Neural progenitor cell (in vitro differentiated cells): ENCODE results near the gene ARHGAP26. TPM values are rescaled to one million over a fixed set of nuclear protein-coding genes. Genes with fewer than 3 reads are reported as not detected.

Source experiments
- DNase-seq: peaks from one replicate; pipeline ENCODE4 v3.0.0-alpha.2; 2016; ENCODE audit warnings: low spot score
- H2AFZ ChIP-seq: fragments of 200-600 bp; sonication (generic); replicated peaks from 2 replicates; pipeline ENCODE4 v1.6.1; 2016; ENCODE audit warnings: antibody characterized with exemption
- H3F3A ChIP-seq: fragments of 200-600 bp; sonication (generic); 2 replicates; pipeline ENCODE4 v1.6.1; 2016; ENCODE audit warnings: antibody characterized with exemption, low read depth
- H3K27ac ChIP-seq: fragments of 200-600 bp; sonication (generic); 2 replicates; pipeline ENCODE4 v1.5.1; 2016; ENCODE audit warnings: mild to moderate bottlenecking
- H3K27me3 ChIP-seq: fragments of 200-600 bp; sonication (generic); 2 replicates; pipeline ENCODE4 v1.6.1; 2016; ENCODE audit warnings: mild to moderate bottlenecking, moderate library complexity
- H3K36me3 ChIP-seq: fragments of 200-600 bp; sonication (generic); 2 replicates; pipeline ENCODE4 v1.5.1; 2016
- H3K4me1 ChIP-seq: fragments of 200-600 bp; sonication (generic); 2 replicates; pipeline ENCODE4 v1.6.1; 2016; ENCODE audit warnings: mixed run types
- H3K4me2 ChIP-seq: fragments of 200-600 bp; sonication (generic); 2 replicates; pipeline ENCODE4 v1.6.1; 2016
- H3K4me3 ChIP-seq: fragments of 200-600 bp; sonication (generic); 2 replicates; pipeline ENCODE4 v1.5.1; 2016
- H3K79me2 ChIP-seq: fragments of 200-600 bp; sonication (generic); 2 replicates; pipeline ENCODE4 v1.6.1; 2016; ENCODE audit warnings: low read depth
- H3K9ac ChIP-seq: fragments of 200-600 bp; sonication (generic); 2 replicates; pipeline ENCODE4 v1.6.1; 2016
- H3K9me3 ChIP-seq: fragments of 200-600 bp; sonication (generic); 2 replicates; pipeline ENCODE4 v1.5.1; 2016; ENCODE audit warnings: low read depth
- H4K20me1 ChIP-seq: fragments of 200-600 bp; sonication (generic); 2 replicates; pipeline ENCODE4 v1.6.1; 2016; ENCODE audit warnings: low read depth
- H3K27ac Mint-ChIP-seq: 3 replicates; pipeline ENCODE4 v1.8.0; 2021; ENCODE audit warnings: mixed read lengths
- H3K27me3 Mint-ChIP-seq: 2 replicates; pipeline ENCODE4 v1.8.0; 2022; ENCODE audit warnings: low read depth, mild to moderate bottlenecking, inconsistent platforms, moderate library complexity, mixed read lengths; ENCODE audit not compliant: insufficient read depth
- H3K36me3 Mint-ChIP-seq: 3 replicates; pipeline ENCODE4 v1.8.0; 2021; ENCODE audit warnings: mixed read lengths
- H3K4me1 Mint-ChIP-seq: 3 replicates; pipeline ENCODE4 v1.8.0; 2021; ENCODE audit warnings: mixed read lengths
- H3K4me3 Mint-ChIP-seq: 3 replicates; pipeline ENCODE4 v1.8.0; 2021; ENCODE audit warnings: mild to moderate bottlenecking, moderate library complexity, mixed read lengths
- H3K9me3 Mint-ChIP-seq: 3 replicates; pipeline ENCODE4 v1.8.0; 2020; ENCODE audit warnings: mixed read lengths
- EZH2 ChIP-seq: fragments of 200-600 bp; sonication (generic); IDR thresholded peaks from 2 replicates; pipeline ENCODE4 v1.6.1; 2017; ENCODE audit warnings: antibody characterized with exemption, mild to moderate bottlenecking, moderate library complexity
- EZH2phosphoT487 ChIP-seq: fragments of 200-600 bp; sonication (generic); IDR thresholded peaks from 2 replicates; pipeline ENCODE4 v1.6.1; 2017; ENCODE audit warnings: antibody characterized with exemption
- total RNA-seq: library from RNA; depleted of rRNA; stranded (reverse); fragments of >200 nt; gene quantifications from 2 replicates; pipeline ENCODE4 v1.2.3, GENCODE V29; 2015; ENCODE audit warnings: low replicate concordance
- TF ChIP-seq, protein P1 (sequence below): fragments of 200-600 bp; sonication (generic); IDR thresholded peaks from 2 replicates; pipeline ENCODE4 v1.5.1; 2017; ENCODE audit warnings: antibody characterized with exemption, mild to moderate bottlenecking

The ARHGAP26 gene
- total RNA-seq, 1 donor from 2014 or later = 7.0 TPM

DNA sequence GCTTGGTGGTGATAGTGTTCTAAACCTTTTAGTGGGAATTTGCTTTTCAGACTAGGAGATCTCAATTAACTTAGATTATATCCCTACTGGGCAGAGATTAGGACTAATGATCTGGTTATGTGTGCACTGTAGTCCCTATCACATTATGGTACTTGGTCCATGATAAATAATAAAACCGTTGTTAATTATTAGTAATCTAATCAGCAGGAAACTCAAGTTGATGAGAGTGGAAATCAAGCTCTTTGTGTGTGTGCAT lies 262.3 kb downstream of the ARHGAP26 start:
- Histone ChIP-seq H4K20me1 (no peaks in the 10 kb centered on the region), H3K36me3 (no peaks in the 10 kb centered on the region), H3F3A (peaks cover under 1% of the 10 kb centered on the region), H3K79me2 (no peaks in the 10 kb centered on the region), H3K4me1 (peaks cover 30% of the 10 kb centered on the region), H2AFZ (no peak overlapping the region), H3K27me3 (peaks cover 6% of the 10 kb centered on the region), H3K9ac (no peak overlapping the region), H3K4me2 (peak overlapping the region; percentile 23), H3K9me3 (no peaks in the 10 kb centered on the region), H3K27ac (no peak overlapping the region), H3K4me3 (no peak overlapping the region)
- Mint-ChIP-seq H3K27me3 (peaks cover 9% of the 10 kb centered on the region), H3K4me3 (no peak overlapping the region), H3K36me3 (peaks cover 3% of the 10 kb centered on the region), H3K9me3 (peaks cover 2% of the 10 kb centered on the region), H3K27ac (no peak overlapping the region), H3K4me1 (peaks cover 30% of the 10 kb centered on the region)
- DNase-seq = no peak
- no peak for TF ChIP-seq EZH2

DNA sequence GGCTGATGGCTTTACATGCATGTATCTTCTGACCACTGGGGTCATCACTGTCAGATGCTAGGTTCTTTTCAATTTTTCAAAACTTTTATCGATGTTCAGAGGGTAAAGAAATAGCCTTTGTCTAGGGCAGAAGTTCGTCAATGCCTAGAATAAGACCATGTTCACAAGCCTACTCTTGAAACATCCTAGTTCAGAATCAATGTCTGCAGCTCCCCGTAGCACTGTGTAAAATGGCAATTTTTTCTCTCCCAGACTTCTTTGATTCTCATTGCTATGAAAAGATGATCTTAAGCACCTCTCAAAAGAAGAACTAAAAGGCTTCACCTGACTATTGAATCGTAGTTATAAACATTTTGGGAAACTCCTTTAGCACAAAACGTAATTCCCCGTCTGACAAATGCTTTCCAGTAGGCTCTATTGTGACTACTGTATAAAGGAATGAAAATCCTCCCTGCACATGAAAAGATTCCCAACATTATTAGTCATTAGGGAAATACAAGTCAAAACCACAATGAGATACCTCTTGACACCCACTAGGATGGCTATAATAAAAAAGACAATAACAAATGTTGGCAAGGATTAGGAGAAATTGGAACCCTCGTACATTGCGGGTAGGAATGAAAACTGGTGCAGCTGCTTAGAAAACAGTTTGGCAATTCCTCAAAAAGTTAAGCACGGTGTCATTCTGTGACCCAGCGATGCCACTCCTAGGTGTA lies 263.5 kb downstream of the ARHGAP26 start:
- H3K4me1 ChIP-seq = peaks cover 31% of the 10 kb centered on the region

DNA sequence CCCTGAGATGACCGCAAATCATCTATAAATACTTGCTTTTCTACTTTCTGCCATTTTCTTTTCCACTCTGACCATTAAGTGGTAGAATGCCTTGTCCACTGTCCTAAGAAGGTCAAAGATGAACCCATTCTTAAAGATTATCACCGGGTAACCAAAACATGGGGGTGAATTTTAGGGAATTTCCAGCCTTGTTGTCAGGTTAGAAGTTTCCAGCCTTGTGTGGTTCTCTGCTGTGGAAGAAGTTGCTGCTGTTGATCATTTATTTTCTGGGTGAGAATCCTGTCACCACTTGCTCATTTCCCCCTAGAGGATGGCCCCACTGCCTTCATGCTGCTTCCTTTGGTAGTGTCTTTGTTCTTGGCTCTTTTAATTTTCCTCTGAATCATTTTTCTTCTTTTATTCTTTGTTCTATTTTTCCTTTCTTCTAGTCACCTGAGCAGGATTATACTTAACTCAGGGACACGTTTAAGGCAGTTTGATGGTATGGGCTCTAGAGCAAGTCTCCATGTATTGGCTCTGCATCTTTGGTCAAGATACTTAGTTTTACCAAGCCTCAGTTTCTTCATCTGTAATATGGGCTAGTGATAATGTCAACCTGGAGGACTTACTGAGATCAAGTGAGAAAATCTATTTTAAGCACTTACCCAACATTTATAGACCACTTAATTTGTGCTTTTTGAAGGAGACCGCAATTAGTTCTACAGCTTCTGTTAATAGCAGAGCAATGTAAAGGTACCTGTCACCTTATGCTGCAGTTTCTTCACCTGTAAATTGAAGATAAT lies 266.2 kb downstream of the ARHGAP26 start:
- Histone ChIP-seq H3K4me1 (peaks cover 31% of the 10 kb centered on the region), H3K79me2 (no peaks in the 10 kb centered on the region), H3K9me3 (no peaks in the 10 kb centered on the region), H3K4me3 (no peak overlapping the region), H3K4me2 (no peak overlapping the region), H3K36me3 (no peaks in the 10 kb centered on the region), H4K20me1 (no peaks in the 10 kb centered on the region), H2AFZ (no peak overlapping the region), H3K27ac (no peak overlapping the region), H3F3A (peaks cover 7% of the 10 kb centered on the region), H3K9ac (no peak overlapping the region), H3K27me3 (peaks cover 6% of the 10 kb centered on the region)
- H3K27ac Mint-ChIP-seq = no peak overlapping the region
- peaks cover 12% of the 10 kb centered on the region for H3K27me3 Mint-ChIP-seq
- TF ChIP-seq EZH2phosphoT487 (no peak), EZH2 (no peak)
- TF ChIP-seq, protein P1, sequence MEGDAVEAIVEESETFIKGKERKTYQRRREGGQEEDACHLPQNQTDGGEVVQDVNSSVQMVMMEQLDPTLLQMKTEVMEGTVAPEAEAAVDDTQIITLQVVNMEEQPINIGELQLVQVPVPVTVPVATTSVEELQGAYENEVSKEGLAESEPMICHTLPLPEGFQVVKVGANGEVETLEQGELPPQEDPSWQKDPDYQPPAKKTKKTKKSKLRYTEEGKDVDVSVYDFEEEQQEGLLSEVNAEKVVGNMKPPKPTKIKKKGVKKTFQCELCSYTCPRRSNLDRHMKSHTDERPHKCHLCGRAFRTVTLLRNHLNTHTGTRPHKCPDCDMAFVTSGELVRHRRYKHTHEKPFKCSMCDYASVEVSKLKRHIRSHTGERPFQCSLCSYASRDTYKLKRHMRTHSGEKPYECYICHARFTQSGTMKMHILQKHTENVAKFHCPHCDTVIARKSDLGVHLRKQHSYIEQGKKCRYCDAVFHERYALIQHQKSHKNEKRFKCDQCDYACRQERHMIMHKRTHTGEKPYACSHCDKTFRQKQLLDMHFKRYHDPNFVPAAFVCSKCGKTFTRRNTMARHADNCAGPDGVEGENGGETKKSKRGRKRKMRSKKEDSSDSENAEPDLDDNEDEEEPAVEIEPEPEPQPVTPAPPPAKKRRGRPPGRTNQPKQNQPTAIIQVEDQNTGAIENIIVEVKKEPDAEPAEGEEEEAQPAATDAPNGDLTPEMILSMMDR = no peak
- DNase-seq = no peak
- peaks cover 2% of the 10 kb centered on the region for H3K9me3 Mint-ChIP-seq
- no peak overlapping the region for H3K4me3 Mint-ChIP-seq
- H3K36me3 Mint-ChIP-seq = peaks cover 3% of the 10 kb centered on the region
- peaks cover 43% of the 10 kb centered on the region for H3K4me1 Mint-ChIP-seq

More for the DNA sequence above, 263.5 kb downstream of the ARHGAP26 start:
- H3K4me3 ChIP-seq = no peak overlapping the region
- no peaks in the 10 kb centered on the region for H4K20me1 ChIP-seq
- Mint-ChIP-seq H3K27ac (no peak overlapping the region), H3K36me3 (peaks cover 3% of the 10 kb centered on the region), H3K4me1 (peaks cover 39% of the 10 kb centered on the region), H3K4me3 (no peak overlapping the region), H3K27me3 (peaks cover 12% of the 10 kb centered on the region), H3K9me3 (peaks cover 2% of the 10 kb centered on the region)
- TF ChIP-seq, protein P1 = no peak
- TF ChIP-seq EZH2 (no peak), EZH2phosphoT487 (no peak)
- no peaks in the 10 kb centered on the region for H3K9me3 ChIP-seq
- DNase-seq = no peak
- peaks cover 6% of the 10 kb centered on the region for H3K27me3 ChIP-seq
- peaks cover 7% of the 10 kb centered on the region for H3F3A ChIP-seq
- H3K36me3 ChIP-seq = no peaks in the 10 kb centered on the region
- no peak overlapping the region for H2AFZ ChIP-seq
- H3K9ac ChIP-seq = no peak overlapping the region
- no peak overlapping the region for H3K4me2 ChIP-seq
- H3K27ac ChIP-seq = no peak overlapping the region
- H3K79me2 ChIP-seq = no peaks in the 10 kb centered on the region

DNA sequence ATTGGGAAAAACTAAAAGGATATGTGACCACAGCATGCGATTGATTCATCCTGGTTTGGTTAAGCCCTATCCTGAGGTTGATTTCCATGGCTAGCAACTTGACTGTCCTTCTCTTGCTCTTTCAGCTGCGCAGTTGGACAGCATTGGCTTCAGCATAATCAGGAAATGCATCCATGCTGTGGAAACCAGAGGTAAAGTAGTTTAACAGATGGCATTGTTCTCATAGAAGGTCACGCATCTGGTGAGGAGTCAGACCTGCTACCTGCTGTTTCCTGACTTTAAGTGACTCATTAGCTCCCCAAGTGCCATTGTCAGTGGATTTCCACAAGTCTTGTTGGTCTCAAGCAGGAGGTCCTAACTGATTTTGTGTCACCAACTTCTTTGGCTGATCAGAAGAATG lies 266.9 kb downstream of the ARHGAP26 start:
- peaks cover 6% of the 10 kb centered on the region for H3K27me3 ChIP-seq
- no peaks in the 10 kb centered on the region for H3K9me3 ChIP-seq
- Mint-ChIP-seq H3K4me3 (no peak overlapping the region), H3K36me3 (peaks cover 3% of the 10 kb centered on the region), H3K9me3 (peaks cover 2% of the 10 kb centered on the region), H3K27ac (no peak overlapping the region), H3K4me1 (peaks cover 46% of the 10 kb centered on the region), H3K27me3 (peaks cover 12% of the 10 kb centered on the region)
- H3K79me2 ChIP-seq = no peaks in the 10 kb centered on the region
- no peaks in the 10 kb centered on the region for H3K36me3 ChIP-seq
- TF ChIP-seq, protein P1 = no peak
- TF ChIP-seq EZH2phosphoT487 (no peak), EZH2 (no peak)
- H2AFZ ChIP-seq = no peak overlapping the region
- H3K4me3 ChIP-seq = no peak overlapping the region
- no peak overlapping the region for H3K9ac ChIP-seq
- no peak overlapping the region for H3K4me2 ChIP-seq
- no peak overlapping the region for H3K27ac ChIP-seq
- peaks cover 27% of the 10 kb centered on the region for H3K4me1 ChIP-seq
- DNase-seq = peak; percentile 55
- no peaks in the 10 kb centered on the region for H4K20me1 ChIP-seq
- peaks cover 7% of the 10 kb centered on the region for H3F3A ChIP-seq
